ENCODE data around the gene FASTK.
A peak's percentile ranks its signal among the peaks of the same experiment; 100 is the strongest.

FASTK gene

GRCh38 chr7:151095828-151096475 lies 15.3 kb upstream of the FASTK start:
- no peak for DNase-seq

- DNase-seq = no peak
Observed at GRCh38 chr7:151095123-151095797, 14.7 kb upstream of the FASTK start.

GRCh38 chr7:151094675-151095074 lies 14.1 kb upstream of the FASTK start:
- DNase-seq = no peak

- no peak for DNase-seq
Observed at GRCh38 chr7:151093748-151094147, 13.1 kb upstream of the FASTK start.

GRCh38 chr7:151091988-151092387 lies 11.4 kb upstream of the FASTK start:
- DNase-seq = no peak

- DNase-seq = no peak
Observed at GRCh38 chr7:151091431-151091830, 10.8 kb upstream of the FASTK start.

- DNase-seq = no peak
Observed at GRCh38 chr7:151091003-151091402, 10.4 kb upstream of the FASTK start.

GRCh38 chr7:151089893-151090730 lies 9.5 kb upstream of the FASTK start:
- DNase-seq = no peak

GRCh38 chr7:151088856-151089699 lies 8.5 kb upstream of the FASTK start:
- DNase-seq = peak in 1 of 2 experiments; percentile 10

- DNase-seq = no peak
Observed at GRCh38 chr7:151088019-151088855, 7.6 kb upstream of the FASTK start.

GRCh38 chr7:151087245-151088018 lies 6.8 kb upstream of the FASTK start:
- DNase-seq = peak in 1 of 2 experiments; percentile 30

GRCh38 chr7:151086802-151087244 lies 6.2 kb upstream of the FASTK start:
- peak; percentile 24 to 25 for DNase-seq

GRCh38 chr7:151085691-151086620 lies 5.3 kb upstream of the FASTK start, which contains the start of gene AGAP3:
AGAP3 (plus strand) TSS chr7:151086475; CDS start chr7:151086742, 267 bp downstream.
- DNase-seq = peak; percentile 23 to 79

- no peak for DNase-seq
Observed at GRCh38 chr7:151085329-151085690, 4.7 kb upstream of the FASTK start.

GRCh38 chr7:151083824-151084160 lies 3.2 kb upstream of the FASTK start:
- DNase-seq = no peak

- peak; percentile 32 to 76 for DNase-seq
Observed at GRCh38 chr7:151083071-151083823, 2.6 kb upstream of the FASTK start, which contains the start of gene TMUB1. TMUB1 (minus strand) TSS chr7:151083493; CDS start chr7:151082563, 930 bp downstream.

GRCh38 chr7:151082141-151083070 lies 1.8 kb upstream of the FASTK start:
- DNase-seq = no peak
